Panc1 (cell line): Measurements from ENCODE around the gene TWNK. TPM values are rescaled to one million over a fixed set of nuclear protein-coding genes. Genes with fewer than 3 reads are reported as not detected.

Experiments
- ATAC-seq: fragments of 200-7000 bp; cut with Tn5 transposase; 2 replicates; pipeline ENCODE4 v1.9.1; 2020; ENCODE audit warnings: mild to moderate bottlenecking, moderate library complexity
- BruUV-seq: library from RNA; stranded (reverse); fragments of 400-500 nt; replicated peaks from 2 replicates; lab custom pipeline; 2021; lab: Mats Ljungman, UMichigan
- CTCF ChIA-PET: fragments of 300-600 bp; sonication (Branson Sonifier 250); formaldehyde crosslinking; loops from one replicate; lab custom pipeline; 2022; ENCODE audit warnings: antibody characterized with exemption; lab: Charles Lee
- POLR2A ChIA-PET: fragments of 300-600 bp; sonication (Branson Sonifier 250); formaldehyde crosslinking; loops from one replicate; lab custom pipeline; 2022; ENCODE audit warnings: antibody characterized with exemption; lab: Charles Lee
- DNase-seq: peaks from one replicate; pipeline ENCODE4 v3.0.0-alpha.2; 2010; ENCODE audit warnings: low read depth, low spot score
- H3K27ac ChIP-seq: 2 replicates; pipeline ENCODE4 v1.5.1; 2011; ENCODE audit warnings: mild to moderate bottlenecking, low read length, inconsistent platforms
- H3K27me3 ChIP-seq: fragments of 200-500 bp; sonication (Bioruptor generic); 2 replicates; pipeline ENCODE4 v1.6.0; 2014; ENCODE audit warnings: low read length, inconsistent platforms; ENCODE audit not compliant: control insufficient read depth, insufficient read depth
- H3K36me3 ChIP-seq: fragments of 200-500 bp; sonication (Bioruptor generic); 2 replicates; pipeline ENCODE4 v1.5.1; 2014; ENCODE audit warnings: inconsistent platforms, mild to moderate bottlenecking, low read length, moderate library complexity; ENCODE audit not compliant: control insufficient read depth, insufficient read depth
- H3K4me1 ChIP-seq: 2 replicates; pipeline ENCODE4 v1.5.1; 2011; ENCODE audit warnings: inconsistent platforms, mild to moderate bottlenecking, low read length, moderate library complexity; ENCODE audit not compliant: control insufficient read depth, insufficient read depth
- H3K4me3 ChIP-seq, 2 experiments: 2 replicates each; pipeline ENCODE4 v1.5.1; 2011 to 2012; ENCODE audit warnings: low read depth in 2 of 2, low read length in 2 of 2, mild to moderate bottlenecking in 2 of 2, inconsistent platforms in 1 of 2, moderate library complexity in 1 of 2
- H3K9me3 ChIP-seq: fragments of 200-500 bp; sonication (Bioruptor generic); 2 replicates; pipeline ENCODE4 v1.5.1; 2014; ENCODE audit warnings: low read depth, mild to moderate bottlenecking, inconsistent platforms, low read length, moderate library complexity; ENCODE audit not compliant: control insufficient read depth, insufficient read depth
- POLR2AphosphoS5 ChIP-seq: IDR thresholded peaks from 2 replicates; pipeline ENCODE4 v1.6.1; 2012; ENCODE audit warnings: mild to moderate bottlenecking, low read depth, low read length, moderate library complexity
- SIN3A ChIP-seq: IDR thresholded peaks from 2 replicates; pipeline ENCODE4 v1.6.1; 2012; ENCODE audit warnings: low read depth, mild to moderate bottlenecking, low read length, moderate library complexity, borderline replicate concordance; ENCODE audit not compliant: insufficient read depth
- TCF7L2 ChIP-seq: IDR thresholded peaks from 2 replicates; pipeline ENCODE4 v1.6.1; 2011; ENCODE audit warnings: mild to moderate bottlenecking, low read depth, low read length, inconsistent platforms
- in situ Hi-C: cut with HindIII; loops from 2 replicates; pipeline ENCODE4 v1.10.0; 2016; ENCODE audit warnings: low sequenced_read_pairs, low pct_unique_long_range_greater_than_20kb
- intact Hi-C: fragments of 100-400 bp; cut with micrococcal nuclease; formaldehyde crosslinking; loops from one replicate; pipeline ENCODE4 v1.10.0; 2022; ENCODE audit not compliant: unreplicated experiment
- total RNA-seq: library from RNA; stranded (reverse); gene quantifications from one replicate; pipeline ENCODE4 v1.2.1, GENCODE V29; 2021; ENCODE audit not compliant: unreplicated experiment
- TF ChIP-seq, protein P1 (sequence below), 2 experiments: IDR thresholded peaks; 2 replicates each; pipeline ENCODE4 v1.6.1; 2011 to 2012; ENCODE audit warnings: low read depth in 2 of 2, control low read depth in 1 of 2, low read length in 1 of 2, mild to moderate bottlenecking in 1 of 2, moderate library complexity in 1 of 2; ENCODE audit not compliant: insufficient read depth in 1 of 2
- TF ChIP-seq, protein P2 (sequence below): fragments of 450-650 bp; IDR thresholded peaks from 2 replicates; pipeline ENCODE4 v1.5.1; 2017; ENCODE audit warnings: mild to moderate bottlenecking

The TWNK gene
- total RNA-seq, 1 experiment from 2014 or later: 30.5 TPM

DNA sequence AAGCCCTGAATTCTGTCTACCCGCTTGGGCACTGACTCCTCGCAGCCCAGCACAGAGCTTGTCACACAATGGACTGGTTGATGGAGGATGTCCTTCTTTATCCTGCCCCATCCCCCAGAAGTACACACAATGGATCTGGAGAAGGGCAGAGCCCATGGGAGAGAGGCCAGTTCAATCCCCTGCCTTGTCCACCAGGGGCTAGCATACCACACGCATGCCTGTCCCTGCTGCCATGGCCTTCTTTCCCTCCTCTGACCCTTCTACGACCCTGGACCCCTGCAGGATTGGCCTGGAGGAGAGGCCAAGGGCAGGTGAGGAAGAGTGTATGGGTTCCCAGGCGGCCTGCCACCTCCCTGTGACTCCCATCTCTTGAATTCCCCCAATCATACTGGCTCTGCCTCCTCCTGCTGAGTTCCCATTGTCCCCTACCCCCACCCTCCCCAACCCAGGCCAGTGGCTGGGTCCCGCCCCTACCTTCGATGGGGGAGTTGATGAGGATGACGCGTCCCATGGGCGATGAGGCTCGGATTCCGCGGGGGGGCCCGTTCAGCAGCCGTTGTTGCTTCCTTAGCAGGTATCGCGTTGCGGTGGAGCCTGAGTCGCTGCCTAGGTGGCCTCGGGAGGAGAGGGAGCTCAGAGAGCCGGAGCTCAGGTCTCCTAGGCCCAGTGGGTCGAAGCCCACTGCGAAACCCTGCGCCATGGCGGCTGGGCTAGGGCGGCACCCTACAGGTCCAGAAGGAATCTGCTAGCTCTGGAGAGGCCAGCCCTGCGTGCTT is 42.4 kb downstream of the TWNK start:
- ATAC-seq: no peak
- Histone ChIP-seq H3K27ac (no peak overlapping the region), H3K9me3 (no peaks in the 10 kb centered on the region), H3K4me3 (no peak overlapping the region), H3K36me3 (no peaks in the 10 kb centered on the region; the same call in 1 of the 2 replicates), H3K27me3 (no peaks in the 10 kb centered on the region), H3K4me1 (peaks cover 20% of the 10 kb centered on the region)
- TF ChIP-seq, protein P1, sequence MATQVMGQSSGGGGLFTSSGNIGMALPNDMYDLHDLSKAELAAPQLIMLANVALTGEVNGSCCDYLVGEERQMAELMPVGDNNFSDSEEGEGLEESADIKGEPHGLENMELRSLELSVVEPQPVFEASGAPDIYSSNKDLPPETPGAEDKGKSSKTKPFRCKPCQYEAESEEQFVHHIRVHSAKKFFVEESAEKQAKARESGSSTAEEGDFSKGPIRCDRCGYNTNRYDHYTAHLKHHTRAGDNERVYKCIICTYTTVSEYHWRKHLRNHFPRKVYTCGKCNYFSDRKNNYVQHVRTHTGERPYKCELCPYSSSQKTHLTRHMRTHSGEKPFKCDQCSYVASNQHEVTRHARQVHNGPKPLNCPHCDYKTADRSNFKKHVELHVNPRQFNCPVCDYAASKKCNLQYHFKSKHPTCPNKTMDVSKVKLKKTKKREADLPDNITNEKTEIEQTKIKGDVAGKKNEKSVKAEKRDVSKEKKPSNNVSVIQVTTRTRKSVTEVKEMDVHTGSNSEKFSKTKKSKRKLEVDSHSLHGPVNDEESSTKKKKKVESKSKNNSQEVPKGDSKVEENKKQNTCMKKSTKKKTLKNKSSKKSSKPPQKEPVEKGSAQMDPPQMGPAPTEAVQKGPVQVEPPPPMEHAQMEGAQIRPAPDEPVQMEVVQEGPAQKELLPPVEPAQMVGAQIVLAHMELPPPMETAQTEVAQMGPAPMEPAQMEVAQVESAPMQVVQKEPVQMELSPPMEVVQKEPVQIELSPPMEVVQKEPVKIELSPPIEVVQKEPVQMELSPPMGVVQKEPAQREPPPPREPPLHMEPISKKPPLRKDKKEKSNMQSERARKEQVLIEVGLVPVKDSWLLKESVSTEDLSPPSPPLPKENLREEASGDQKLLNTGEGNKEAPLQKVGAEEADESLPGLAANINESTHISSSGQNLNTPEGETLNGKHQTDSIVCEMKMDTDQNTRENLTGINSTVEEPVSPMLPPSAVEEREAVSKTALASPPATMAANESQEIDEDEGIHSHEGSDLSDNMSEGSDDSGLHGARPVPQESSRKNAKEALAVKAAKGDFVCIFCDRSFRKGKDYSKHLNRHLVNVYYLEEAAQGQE (IDR thresholded peaks at IDR 0.05; ENCODE audit: insufficient read depth in 1 of 2, low read depth in 2 of 2, low read length in 1 of 2): no peak
- TF ChIP-seq TCF7L2: no peak
- TF ChIP-seq, protein P2, sequence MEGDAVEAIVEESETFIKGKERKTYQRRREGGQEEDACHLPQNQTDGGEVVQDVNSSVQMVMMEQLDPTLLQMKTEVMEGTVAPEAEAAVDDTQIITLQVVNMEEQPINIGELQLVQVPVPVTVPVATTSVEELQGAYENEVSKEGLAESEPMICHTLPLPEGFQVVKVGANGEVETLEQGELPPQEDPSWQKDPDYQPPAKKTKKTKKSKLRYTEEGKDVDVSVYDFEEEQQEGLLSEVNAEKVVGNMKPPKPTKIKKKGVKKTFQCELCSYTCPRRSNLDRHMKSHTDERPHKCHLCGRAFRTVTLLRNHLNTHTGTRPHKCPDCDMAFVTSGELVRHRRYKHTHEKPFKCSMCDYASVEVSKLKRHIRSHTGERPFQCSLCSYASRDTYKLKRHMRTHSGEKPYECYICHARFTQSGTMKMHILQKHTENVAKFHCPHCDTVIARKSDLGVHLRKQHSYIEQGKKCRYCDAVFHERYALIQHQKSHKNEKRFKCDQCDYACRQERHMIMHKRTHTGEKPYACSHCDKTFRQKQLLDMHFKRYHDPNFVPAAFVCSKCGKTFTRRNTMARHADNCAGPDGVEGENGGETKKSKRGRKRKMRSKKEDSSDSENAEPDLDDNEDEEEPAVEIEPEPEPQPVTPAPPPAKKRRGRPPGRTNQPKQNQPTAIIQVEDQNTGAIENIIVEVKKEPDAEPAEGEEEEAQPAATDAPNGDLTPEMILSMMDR: no peak
- no peak for TF ChIP-seq SIN3A
- no peak for TF ChIP-seq POLR2AphosphoS5
- no TSS peak for BruUV-seq
- no peak for DNase-seq
- intact Hi-C loops: no loop called here
- ChIA-PET POLR2A (interaction anchor here (0.6 kb wide), 1 partner anchor 124 kb away, joined by 6 read pairs; no protein-coding TSS in a partner anchor), CTCF (interaction anchor here (0.7 to 3.1 kb wide), 6 partner anchors 8 to 301 kb away, joined by 3 to 22 read pairs (median 5); no protein-coding TSS in a partner anchor)
- in situ Hi-C loops: no loop called here

DNA sequence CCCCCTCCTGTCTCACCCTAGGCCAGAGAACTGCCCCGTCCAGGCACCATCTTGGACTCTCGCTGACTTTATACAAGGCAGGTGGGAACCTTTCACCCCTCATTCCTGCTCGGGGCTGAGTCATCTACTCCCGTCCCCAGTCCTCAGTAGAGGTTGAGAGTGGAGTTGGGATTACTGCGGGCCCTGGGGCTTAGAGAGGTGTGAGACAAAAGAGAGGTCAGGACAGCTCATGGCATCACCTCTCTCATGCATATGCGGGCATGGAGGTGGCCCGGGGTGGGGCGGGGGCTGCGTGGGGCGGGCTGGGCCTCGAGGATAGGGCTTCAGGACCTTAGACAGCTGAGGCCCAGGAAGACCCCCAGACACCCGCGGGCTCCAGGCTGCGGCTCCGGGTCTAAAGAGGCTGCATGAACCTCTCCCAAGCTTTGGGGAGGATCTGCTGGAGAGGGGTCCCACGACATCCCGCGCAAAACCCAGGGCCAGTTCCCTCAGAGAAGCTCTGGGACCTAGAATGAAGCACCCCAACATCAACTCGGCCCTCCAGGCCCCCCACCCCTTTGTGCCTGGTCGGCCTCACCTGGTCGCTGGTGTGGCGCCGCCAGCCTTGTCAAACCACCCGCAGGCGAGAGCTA is 43.3 kb downstream of the TWNK start:
- POLR2A ChIA-PET: interaction anchor here (0.6 to 1.2 kb wide), 5 partner anchors 12 to 712 kb away, joined by 3 to 7 read pairs (median 4); no protein-coding TSS in a partner anchor
- intact Hi-C loops: no loop called here
- no peak; the same call in 1 of the 2 replicates for ATAC-seq

More for the DNA sequence above, 43.3 kb downstream of the TWNK start:
- DNase-seq: no peak
- no TSS peak for BruUV-seq
- CTCF ChIA-PET: interaction anchor here (0.5 to 3.1 kb wide), 10 partner anchors 7 to 470 kb away, joined by 3 to 22 read pairs (median 5); no protein-coding TSS in a partner anchor
- H3K27ac ChIP-seq: no peak overlapping the region; the same call in 1 of the 2 replicates
- H3K27me3 ChIP-seq: no peaks in the 10 kb centered on the region
- no peak for TF ChIP-seq TCF7L2
- no peak for TF ChIP-seq POLR2AphosphoS5
- TF ChIP-seq, protein P1 (IDR thresholded peaks at IDR 0.05; ENCODE audit: insufficient read depth in 1 of 2, low read depth in 2 of 2, low read length in 1 of 2): no peak
- TF ChIP-seq, protein P2: no peak
- 0 out of 2 replicates have a peak, but pooled peaks have one; percentile 1 for TF ChIP-seq SIN3A
- H3K4me3 ChIP-seq: peak overlapping the region; percentile 69 to 94
- no peaks in the 10 kb centered on the region; the same call in 1 of the 2 replicates for H3K36me3 ChIP-seq
- H3K9me3 ChIP-seq: no peaks in the 10 kb centered on the region
- peaks cover 20% of the 10 kb centered on the region for H3K4me1 ChIP-seq
- in situ Hi-C loops: no loop called here
